GM18861 (cell line): ENCODE measurements around the gene SORCS2.

Experiments
- ATAC-seq: cut with Tn5 transposase; IDR thresholded peaks from one replicate; pipeline ENCODE4 v1.9.1; 2021; ENCODE audit not compliant: unreplicated experiment

Gene SORCS2

GRCh38 chr4:7217474-7218321, 25.4 kb downstream of the SORCS2 start:
- ATAC-seq: no peak

- no peak for ATAC-seq
These were observed 26.3 kb downstream of the SORCS2 start for GRCh38 chr4:7218686-7219085.

- no peak for ATAC-seq
These were observed 30.2 kb downstream of the SORCS2 start for GRCh38 chr4:7222521-7222920.

- ATAC-seq: no peak
These were observed 31.2 kb downstream of the SORCS2 start for GRCh38 chr4:7223541-7223940.

- no peak for ATAC-seq
These were observed 31.7 kb downstream of the SORCS2 start for GRCh38 chr4:7224001-7224400.

GRCh38 chr4:7224878-7225533, 32.7 kb downstream of the SORCS2 start:
- no peak for ATAC-seq

GRCh38 chr4:7226439-7226838, 34.1 kb downstream of the SORCS2 start:
- ATAC-seq: no peak

- no peak for ATAC-seq
These were observed 34.7 kb downstream of the SORCS2 start for GRCh38 chr4:7227008-7227407.

GRCh38 chr4:7228734-7229133, 36.4 kb downstream of the SORCS2 start:
- no peak for ATAC-seq

- ATAC-seq: no peak
These were observed 39.8 kb downstream of the SORCS2 start for GRCh38 chr4:7232061-7232650.

- no peak for ATAC-seq
These were observed 40.8 kb downstream of the SORCS2 start for GRCh38 chr4:7233006-7233580.

- no peak for ATAC-seq
These were observed 41.3 kb downstream of the SORCS2 start for GRCh38 chr4:7233601-7234000.

GRCh38 chr4:7234355-7235029, 42.2 kb downstream of the SORCS2 start:
- no peak for ATAC-seq

- ATAC-seq: no peak
These were observed 42.7 kb downstream of the SORCS2 start for GRCh38 chr4:7235030-7235380.

GRCh38 chr4:7236847-7237246, 44.5 kb downstream of the SORCS2 start:
- ATAC-seq: no peak

- no peak for ATAC-seq
These were observed 45.5 kb downstream of the SORCS2 start for GRCh38 chr4:7237873-7238272.

GRCh38 chr4:7238300-7238960, 46.1 kb downstream of the SORCS2 start:
- no peak for ATAC-seq

- ATAC-seq: no peak
These were observed 46.9 kb downstream of the SORCS2 start for GRCh38 chr4:7239101-7239820.

GRCh38 chr4:7239844-7240243, 47.5 kb downstream of the SORCS2 start:
- ATAC-seq: no peak

- no peak for ATAC-seq
These were observed 48.0 kb downstream of the SORCS2 start for GRCh38 chr4:7240306-7240705.
